ENCODE results near the gene STAT6. TPM values are rescaled to one million over a fixed set of nuclear protein-coding genes. Genes with fewer than 3 reads are reported as not detected.

The STAT6 gene
- total and polyA plus RNA-seq, 2 of the 8 experiments (the other 6 are each of a cell fraction or from before 2014, with no cell fraction given), result 32.9 to 38.7 TPM

- TF ChIP-seq E2F6 (IDR thresholded peaks at IDR 0.05), result no peak
- TF ChIP-seq CHD1 (IDR thresholded peaks at IDR 0.05; ENCODE audit: low read depth, low read length), result no peak
- TF ChIP-seq SUZ12 (IDR thresholded peaks at IDR 0.05; ENCODE audit: low read length), result no peak
- no peak for TF ChIP-seq BACH1 (IDR thresholded peaks at IDR 0.05; ENCODE audit: low read length)
- no peak for TF ChIP-seq YY1 (IDR thresholded peaks at IDR 0.05; ENCODE audit: low read depth, low read length)
- TF ChIP-seq MAFK (IDR thresholded peaks at IDR 0.05; ENCODE audit: low read depth, low read length), result no peak
These were observed 12.6 kb downstream of the STAT6 start (continued) for GRCh38 chr12:57098546-57098945.

All from H1 (cell line).